Small intestine (tissue), 7 donors: Measurements from ENCODE around the gene LRP1. TPM values are rescaled to one million over a fixed set of nuclear protein-coding genes. Genes with fewer than 3 reads are reported as not detected.

Experiments used
- DNase-seq, 2 donors: peaks; one replicate each; pipeline versions ENCODE4 v3.0.0 to v3.0.0-alpha.2; 2013
- FAIRE-seq: peaks from 2 replicates; lab custom pipeline; 2012; peaks lifted over from hg19 to GRCh38; lab: Jason Lieb, UNC
- H3K27ac ChIP-seq, 3 donors: one replicate each; pipeline ENCODE4 v1.5.1; 2013; ENCODE audit warnings: low read length in 2 of 3, mild to moderate bottlenecking in 2 of 3, control low read depth in 1 of 3, inconsistent platforms in 1 of 3, low read depth in 1 of 3, moderate library complexity in 1 of 3
- H3K27me3 ChIP-seq, 3 donors: one replicate each; pipeline ENCODE4 v1.6.1; 2013; ENCODE audit warnings: low read length in 3 of 3, inconsistent platforms in 1 of 3; ENCODE audit not compliant: control insufficient read depth in 3 of 3, insufficient read depth in 3 of 3
- H3K36me3 ChIP-seq, 3 donors: one replicate each; pipeline ENCODE4 v1.6.1; 2013; ENCODE audit warnings: low read length in 3 of 3, inconsistent platforms in 1 of 3, low read depth in 1 of 3, mild to moderate bottlenecking in 1 of 3, moderate library complexity in 1 of 3; ENCODE audit not compliant: control insufficient read depth in 3 of 3, insufficient read depth in 2 of 3
- H3K4me1 ChIP-seq, 3 donors: one replicate each; pipeline ENCODE4 v1.6.1; 2013; ENCODE audit warnings: low read length in 2 of 3, inconsistent platforms in 1 of 3, low read depth in 1 of 3, mild to moderate bottlenecking in 1 of 3, moderate library complexity in 1 of 3; ENCODE audit not compliant: control insufficient read depth in 3 of 3, insufficient read depth in 2 of 3
- H3K4me3 ChIP-seq, 3 donors: one replicate each; pipeline ENCODE4 v1.5.1; 2013; ENCODE audit warnings: low read length in 3 of 3, control low read depth in 1 of 3, inconsistent platforms in 1 of 3, low read depth in 1 of 3, mild to moderate bottlenecking in 1 of 3, moderate library complexity in 1 of 3
- H3K9me3 ChIP-seq, 2 donors: one replicate each; pipeline ENCODE4 v1.6.1; 2013; ENCODE audit warnings: low read depth in 1 of 2, low read length in 1 of 2; ENCODE audit not compliant: control insufficient read depth in 2 of 2, insufficient read depth in 1 of 2
- WGBS, 3 donors: extraction: QIAGEN DNeasy Blood & Tissue Kit; methylation state at CpG; one replicate each; pipeline ENCODE4 v1.1.7; 2013; 5-methylcytosine and 5-hydroxymethylcytosine counted together
- polyA plus RNA-seq, 4 donors: library from polyadenylated mRNA; stranded (reverse) in 3 of 4; unstranded in 1 of 4; fragments of 200-250 nt in 3 of 4; fragments of 120-200 nt in 1 of 4; gene quantifications; one replicate each; pipeline versions ENCODE4 v1.2.1 to v1.2.3, GENCODE V29; 2013
- donor health status: healthy with polysubstance abuse.
- donor health status: control.
- donor health status: control.
- donor health status: Bipolar disorder and iron deficiency.
- donor health status: healthy.

LRP1 gene
- polyA plus RNA-seq, 4 donors: 24.3 to 55.3 (median 41.6) TPM

DNA sequence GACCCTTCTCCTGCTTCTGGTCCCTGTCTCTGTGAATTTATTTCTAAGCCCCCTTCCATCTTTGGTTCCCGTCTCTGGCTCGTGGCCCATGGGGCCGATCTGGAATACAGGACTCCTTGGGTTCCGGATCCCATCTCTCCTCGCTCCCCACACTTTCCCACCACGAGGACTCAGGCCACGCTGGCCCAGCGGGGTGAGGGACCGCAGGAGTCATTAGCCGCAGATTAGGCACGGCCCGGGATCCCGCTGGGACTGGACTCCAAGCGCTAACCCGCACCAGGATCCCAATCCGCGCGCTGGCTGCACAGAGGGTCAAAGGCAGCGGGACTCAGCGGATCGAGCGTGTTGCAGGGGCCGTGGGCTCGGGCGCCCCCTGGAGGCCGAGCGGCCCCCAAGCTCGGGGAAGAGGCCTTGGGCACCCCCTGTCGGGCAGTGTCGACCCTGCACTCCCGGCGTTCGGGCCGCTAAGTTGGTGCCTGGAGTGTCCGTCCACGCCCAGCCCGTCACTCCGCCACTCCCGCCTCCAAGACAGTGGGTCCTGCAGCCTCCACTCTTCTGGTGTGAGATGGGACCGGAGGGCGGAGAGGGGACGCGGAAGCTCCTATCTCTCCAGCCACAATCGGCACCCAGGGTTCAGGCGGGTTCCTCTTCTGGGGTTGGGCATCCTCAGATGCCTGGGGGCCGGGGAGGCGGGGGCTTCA is 110.7 kb downstream of the LRP1 start:
- H3K27ac ChIP-seq: no peak overlapping the region
- H3K4me3 ChIP-seq: peak overlapping the region in 2 of 3 donors; percentile 25 to 32
- FAIRE-seq (no peak), DNase-seq (peak; percentile 83 to 93)
- peaks cover under 1 to 17% (median 6%) of the 10 kb centered on the region in 3 donors for H3K36me3 ChIP-seq
- 0 to 2% (median 1%) methylated on average over 44 to 47 of the region's 47 CpGs for WGBS, 3 donors
- H3K9me3 ChIP-seq: peaks cover 0 to 3% of the 10 kb centered on the region in 2 donors
- peaks cover 0 to 96% (median 28%) of the 10 kb centered on the region in 3 donors for H3K27me3 ChIP-seq
- H3K4me1 ChIP-seq: peaks cover 2 to 73% (median 3%) of the 10 kb centered on the region in 3 donors

DNA sequence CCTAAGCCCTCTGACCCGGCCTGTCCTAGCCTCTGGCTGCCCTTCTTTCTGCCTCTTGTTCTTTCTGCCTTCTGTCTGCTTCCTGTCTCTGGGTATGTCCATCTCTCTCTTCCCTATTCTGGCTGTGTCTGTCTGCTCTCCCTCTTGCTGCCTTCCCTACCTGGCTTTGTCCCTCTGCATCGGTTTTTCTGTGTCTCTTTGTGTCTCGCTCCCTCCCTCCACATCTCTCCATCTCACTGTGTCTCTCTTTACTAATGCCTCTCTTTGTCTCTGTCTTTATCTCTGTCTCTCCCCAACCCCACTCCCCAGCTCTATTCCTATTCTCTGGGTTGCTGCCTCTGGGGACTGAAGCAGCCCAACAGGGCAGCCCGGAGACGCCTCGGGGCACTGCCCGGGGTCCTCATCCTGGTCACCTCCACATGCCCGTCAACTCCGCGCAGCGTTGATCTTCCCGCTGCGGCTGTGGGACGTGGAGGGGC is 111.3 kb downstream of the LRP1 start:
- Histone ChIP-seq H3K36me3 (peaks cover 0 to 11% (median under 1%) of the 10 kb centered on the region in 3 donors), H3K9me3 (peaks cover 0 to 3% of the 10 kb centered on the region in 2 donors), H3K4me3 (peak overlapping the region in 2 of 3 donors; percentile 44), H3K27me3 (peaks cover 0 to 99% (median 28%) of the 10 kb centered on the region in 3 donors), H3K27ac (peak overlapping the region in 1 of 3 donors; percentile 22), H3K4me1 (peaks cover 2 to 73% (median 3%) of the 10 kb centered on the region in 3 donors)
- FAIRE-seq (no peak), DNase-seq (no peak)
- 1 to 6% (median 3%) methylated on average over 14 of the region's 14 CpGs for WGBS, 3 donors

DNA sequence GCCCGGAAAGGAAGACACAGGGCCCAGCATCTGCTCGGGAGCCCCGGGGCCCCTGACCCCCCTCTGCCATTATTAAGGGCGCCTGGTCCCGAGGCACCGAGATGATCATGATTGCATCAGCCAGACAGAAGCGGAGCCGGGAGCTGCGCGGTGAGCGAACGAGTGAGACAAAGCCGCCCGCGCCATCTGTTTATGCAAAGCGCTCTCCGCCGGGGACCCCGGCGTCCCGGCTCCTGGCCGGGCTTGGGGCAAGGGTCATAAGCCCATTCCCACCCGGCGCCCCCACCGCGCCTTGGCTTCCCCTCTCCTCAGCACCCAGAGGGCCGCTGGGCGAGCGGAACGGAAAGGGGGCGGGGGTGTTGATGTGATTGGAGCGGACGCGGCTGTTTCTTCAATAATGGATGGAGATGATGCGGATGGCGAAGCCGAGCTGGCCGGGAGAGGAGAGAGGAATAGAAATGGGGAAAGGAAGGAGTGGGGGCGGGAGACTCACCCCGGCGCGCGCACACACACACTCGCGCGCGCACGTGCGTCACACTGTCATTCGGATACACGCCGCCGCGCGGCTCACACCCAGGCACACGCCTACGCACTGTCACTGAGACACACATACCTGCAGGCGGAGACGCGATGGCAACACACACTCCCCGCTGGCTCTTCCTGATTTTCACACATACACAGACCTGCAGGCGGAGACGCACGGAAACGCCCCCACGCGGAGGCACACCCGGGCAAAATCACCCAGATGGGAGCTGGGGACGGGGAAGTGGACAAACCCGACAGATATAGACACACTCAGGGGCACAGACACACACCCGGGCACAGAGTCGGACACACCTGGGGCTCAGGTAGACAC is 112.0 kb downstream of the LRP1 start:
- Histone ChIP-seq H3K4me3 (peak overlapping the region; percentile 44 to 46 (median 44)), H3K27me3 (peaks cover 0 to 92% (median 28%) of the 10 kb centered on the region in 3 donors), H3K36me3 (peaks cover 0 to 4% (median 0%) of the 10 kb centered on the region in 3 donors), H3K9me3 (peaks cover 0 to 3% of the 10 kb centered on the region in 2 donors), H3K4me1 (peaks cover 2 to 71% (median 3%) of the 10 kb centered on the region in 3 donors), H3K27ac (peak overlapping the region in 1 of 3 donors; percentile 14)
- peak; percentile 57 to 65 for DNase-seq
- no peak for FAIRE-seq
- 1% methylated on average over 65 to 72 of the region's 72 CpGs for WGBS, 3 donors

DNA sequence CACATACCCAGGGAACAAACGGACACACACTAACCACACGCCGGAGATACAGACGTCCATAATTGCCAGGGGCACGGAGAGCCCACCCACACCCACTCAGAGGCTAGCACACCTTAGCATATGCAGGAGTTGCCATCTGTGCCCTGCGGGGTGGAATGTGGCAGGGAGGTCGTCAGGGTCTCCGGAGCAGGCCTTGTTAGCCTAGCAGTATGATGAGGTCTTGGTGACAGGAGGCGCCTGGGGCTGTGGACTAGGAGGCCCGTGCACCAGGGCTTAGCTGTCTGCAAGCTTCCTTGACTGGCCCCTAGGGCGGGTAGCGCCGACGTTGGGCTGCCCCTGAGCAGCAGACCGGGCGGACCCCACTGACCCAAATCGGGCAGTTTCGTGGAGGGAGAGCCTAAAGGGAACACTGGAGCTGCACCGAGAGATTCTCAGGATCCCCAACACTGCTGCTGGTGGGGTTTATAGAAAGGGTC is 112.7 kb downstream of the LRP1 start:
- 7 to 18% (median 7%) methylated on average over 19 of the region's 19 CpGs for WGBS, 3 donors
- DNase-seq (peak in 1 of 2 donors; percentile 33), FAIRE-seq (no peak)
- peaks cover 2 to 68% (median 3%) of the 10 kb centered on the region in 3 donors for H3K4me1 ChIP-seq
- H3K9me3 ChIP-seq: peaks cover 0 to 3% of the 10 kb centered on the region in 2 donors
- H3K27ac ChIP-seq: no peak overlapping the region
- H3K4me3 ChIP-seq: no peak overlapping the region
- H3K27me3 ChIP-seq: peaks cover 0 to 86% (median 26%) of the 10 kb centered on the region in 3 donors
- H3K36me3 ChIP-seq: peaks cover 0 to 3% (median 0%) of the 10 kb centered on the region in 3 donors

DNA sequence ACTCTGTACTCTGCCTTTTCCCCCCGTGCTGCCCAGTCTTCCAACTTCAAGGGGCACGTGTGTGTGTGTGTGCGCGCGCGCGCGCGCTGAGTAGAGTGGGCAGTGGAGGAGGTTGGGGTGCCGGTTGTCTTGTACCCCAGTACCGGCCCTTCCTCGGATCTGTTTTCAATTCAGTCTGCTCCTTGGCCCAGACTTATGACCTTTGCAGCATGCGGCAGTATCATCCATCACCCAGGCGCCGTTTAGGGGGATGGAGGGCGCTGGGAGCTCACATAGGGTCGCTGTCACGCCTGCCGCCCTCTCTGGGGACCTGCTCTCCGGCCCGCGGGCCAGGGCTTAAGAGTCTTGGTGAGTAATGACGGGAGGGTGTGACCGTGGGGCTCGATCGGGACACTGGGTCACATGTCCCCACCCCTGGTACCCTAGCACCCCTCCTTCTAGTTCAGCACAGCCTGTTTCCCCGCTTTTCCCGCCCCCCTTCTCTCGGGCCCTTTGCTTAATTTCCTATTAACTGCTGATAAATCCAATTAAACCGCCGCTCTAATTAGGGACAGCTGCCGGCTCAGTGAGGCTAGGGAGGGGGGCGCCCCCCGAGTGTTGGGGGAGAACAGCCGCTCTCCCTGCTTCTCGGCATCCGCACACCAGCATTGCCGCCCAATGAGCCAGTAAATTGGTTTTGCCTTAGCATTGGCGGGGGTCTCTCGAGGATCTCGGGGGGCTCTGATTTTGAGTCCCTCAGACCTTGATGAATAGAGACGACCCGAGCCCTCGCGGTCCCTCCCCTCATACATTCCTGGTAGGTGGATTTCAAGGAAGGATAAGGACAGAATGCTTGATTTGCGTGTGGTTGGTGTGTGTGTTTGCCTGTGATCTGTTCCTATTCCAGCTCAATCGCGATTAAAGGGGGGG is 113.4 kb downstream of the LRP1 start:
- peaks cover 0 to 4% (median 0%) of the 10 kb centered on the region in 3 donors for H3K36me3 ChIP-seq
- H3K4me3 ChIP-seq: no peak overlapping the region
- no peak overlapping the region for H3K27ac ChIP-seq
- DNase-seq: no peak
- H3K9me3 ChIP-seq: peaks cover 0 to 3% of the 10 kb centered on the region in 2 donors
- peaks cover 2 to 65% (median 3%) of the 10 kb centered on the region in 3 donors for H3K4me1 ChIP-seq
- 4 to 9% (median 6%) methylated on average over 45 to 48 of the region's 48 CpGs for WGBS, 3 donors
- FAIRE-seq: no peak
- peaks cover 0 to 79% (median 26%) of the 10 kb centered on the region in 3 donors for H3K27me3 ChIP-seq

DNA sequence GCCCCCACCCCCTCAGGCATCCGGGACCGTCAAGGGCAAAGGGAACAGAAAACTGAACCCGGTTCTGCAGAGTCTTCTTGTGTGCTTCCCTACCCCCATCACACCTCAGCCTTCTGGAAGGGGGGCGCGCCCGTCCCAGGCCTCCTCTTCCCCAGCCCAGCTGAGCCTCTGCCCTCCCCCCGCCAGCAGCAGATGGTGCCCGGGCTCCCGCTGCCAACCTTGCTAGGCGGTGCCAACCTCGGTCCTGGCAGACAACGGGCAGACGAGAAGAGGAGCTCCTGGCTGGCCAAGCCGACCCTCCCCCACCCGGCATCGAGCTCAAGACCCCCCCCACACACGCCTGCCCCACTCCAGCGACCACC is 114.0 kb downstream of the LRP1 start:
- Histone ChIP-seq H3K27me3 (peaks cover 0 to 72% (median 22%) of the 10 kb centered on the region in 3 donors), H3K4me1 (peaks cover 2 to 59% (median 3%) of the 10 kb centered on the region in 3 donors), H3K36me3 (peaks cover 0 to 6% (median 0%) of the 10 kb centered on the region in 3 donors), H3K9me3 (peaks cover 0 to 3% of the 10 kb centered on the region in 2 donors), H3K27ac (no peak overlapping the region), H3K4me3 (peak overlapping the region in 2 of 3 donors; percentile 33 to 35)
- 1 to 2% (median 1%) methylated on average over 14 to 18 of the region's 18 CpGs for WGBS, 3 donors
- DNase-seq (no peak), FAIRE-seq (no peak)

DNA sequence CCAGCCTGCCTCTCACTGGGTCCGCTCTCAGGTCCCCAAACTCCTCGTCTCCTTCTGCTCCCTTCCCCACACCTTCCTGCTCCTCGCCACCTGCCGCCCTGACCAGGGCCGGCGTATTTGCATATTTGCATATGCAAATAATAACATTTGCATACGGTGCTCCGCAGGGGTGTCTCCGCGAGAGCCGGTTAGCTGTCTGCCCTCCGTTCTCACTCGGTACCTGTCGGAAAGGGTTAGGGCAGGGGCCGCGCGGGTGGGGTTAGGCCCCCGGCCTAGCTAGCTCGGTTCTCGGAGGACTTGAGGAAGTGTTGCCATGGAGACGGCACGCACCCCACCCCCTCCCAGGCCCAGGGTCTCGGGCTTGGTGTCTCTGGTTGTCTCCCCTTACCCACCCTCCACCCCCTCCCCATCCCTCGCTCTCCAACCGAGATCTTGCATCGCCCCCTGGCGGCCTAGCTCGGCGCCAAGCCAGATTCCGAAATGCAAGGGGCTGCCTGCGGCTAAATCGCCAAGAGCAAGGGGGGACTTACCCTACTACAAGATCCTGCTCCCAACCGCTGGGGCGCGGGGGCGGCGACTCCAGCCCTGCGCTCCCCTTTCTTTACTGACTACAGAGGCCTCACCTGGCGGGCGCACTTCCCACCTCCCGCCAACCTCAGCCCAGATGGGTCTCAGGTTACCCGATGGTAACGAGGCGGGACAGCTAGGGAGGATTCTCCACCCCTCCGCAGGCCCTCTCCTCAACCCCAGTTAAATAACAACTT is 114.6 kb downstream of the LRP1 start:
- DNase-seq (peak; percentile 55 to 75), FAIRE-seq (no peak)
- 0 to 2% (median 1%) methylated on average over 44 to 45 of the region's 45 CpGs for WGBS, 3 donors
- Histone ChIP-seq H3K27me3 (peaks cover 0 to 67% (median 22%) of the 10 kb centered on the region in 3 donors), H3K4me1 (peaks cover 2 to 56% (median 3%) of the 10 kb centered on the region in 3 donors), H3K36me3 (peaks cover 0 to 6% (median 0%) of the 10 kb centered on the region in 3 donors), H3K9me3 (peaks cover 0 to 3% of the 10 kb centered on the region in 2 donors), H3K4me3 (peak overlapping the region in 2 of 3 donors; percentile 33 to 35), H3K27ac (no peak overlapping the region)
